OCI-LY1 (cell line): ENCODE data around the gene SLC12A8.

Source experiments
- CTCF ChIP-seq: fragments of 200-600 bp; sonication (generic), shearing (Covaris generic); IDR thresholded peaks from 2 replicates; pipeline ENCODE4 v1.5.1; 2017; ENCODE audit warnings: mild to moderate bottlenecking, antibody characterized with exemption, low read length, moderate library complexity, mixed read lengths
- EZH2 ChIP-seq: fragments of 200-600 bp; sonication (generic), shearing (Covaris generic); IDR thresholded peaks from 2 replicates; pipeline ENCODE4 v1.8.0; 2017; ENCODE audit warnings: borderline replicate concordance, mixed run types, mild to moderate bottlenecking, antibody characterized with exemption, low read length, moderate library complexity, mixed read lengths

GRCh38 chr3:125250973-125251372 is 38.4 kb upstream of the SLC12A8 start:
- TF ChIP-seq CTCF (no peak), EZH2 (no peak)
